CD4-positive, CD25-positive, alpha-beta regulatory T cell (primary cell): Measurements from ENCODE around the gene RUNX2. TPM values are rescaled to one million over a fixed set of nuclear protein-coding genes. Genes with fewer than 3 reads are reported as not detected.

Source experiments
- ATAC-seq, 2 donors: fragments of 150-1000 bp; cut with Tn5 transposase; one replicate each; pipeline ENCODE4 v1.10.0; 2021; ENCODE audit warnings: low read depth in 2 of 2, moderate number of reproducible peaks in 2 of 2, moderate library complexity in 1 of 2
- DNase-seq, 3 donors: peaks; one replicate each; pipeline versions ENCODE4 v3.0.0 to v3.0.0-alpha.2; 2012 to 2022; ENCODE audit warnings: mixed read lengths in 1 of 3
- H3K27ac ChIP-seq: one replicate; pipeline ENCODE4 v1.7.0; 2013; ENCODE audit warnings: mild to moderate bottlenecking, low read length; ENCODE audit not compliant: insufficient read depth, poor library complexity, severe bottlenecking
- H3K27me3 ChIP-seq: one replicate; pipeline ENCODE4 v1.7.0; 2013; ENCODE audit warnings: low read length; ENCODE audit not compliant: control insufficient read depth, insufficient read depth
- H3K36me3 ChIP-seq: one replicate; pipeline ENCODE4 v1.7.0; 2013; ENCODE audit warnings: mild to moderate bottlenecking, low read length, moderate library complexity; ENCODE audit not compliant: control insufficient read depth, insufficient read depth
- H3K4me1 ChIP-seq: 2 replicates; pipeline ENCODE4 v1.7.0; 2013; ENCODE audit warnings: mild to moderate bottlenecking, low read length; ENCODE audit not compliant: insufficient read depth, control insufficient read depth, poor library complexity, severe bottlenecking
- H3K4me3 ChIP-seq: one replicate; pipeline ENCODE4 v1.7.0; 2013; ENCODE audit warnings: low read depth, mild to moderate bottlenecking, low read length, moderate library complexity
- H3K9me3 ChIP-seq, 2 experiments: 1 replicate in 1 of 2; 2 replicates in 1 of 2; pipeline ENCODE4 v1.7.0; 2013; ENCODE audit warnings: low read length in 2 of 2, mild to moderate bottlenecking in 1 of 2, moderate library complexity in 1 of 2; ENCODE audit not compliant: control insufficient read depth in 2 of 2
- H3K27ac Mint-ChIP-seq, 3 donors: one replicate each; pipeline ENCODE4 v1.8.0; 2020 to 2022; ENCODE audit warnings: mild to moderate bottlenecking in 3 of 3, mixed read lengths in 3 of 3, moderate library complexity in 2 of 3
- H3K27me3 Mint-ChIP-seq: one replicate; pipeline ENCODE4 v1.8.0; 2022; ENCODE audit warnings: mild to moderate bottlenecking, mixed read lengths
- H3K36me3 Mint-ChIP-seq: one replicate; pipeline ENCODE4 v1.8.0; 2020; ENCODE audit warnings: mixed read lengths
- H3K4me1 Mint-ChIP-seq, 4 donors: one replicate each; pipeline ENCODE4 v1.8.0; 2020 to 2022; ENCODE audit warnings: mixed read lengths in 4 of 4, mild to moderate bottlenecking in 1 of 4
- H3K4me3 Mint-ChIP-seq, 4 donors: one replicate each; pipeline ENCODE4 v1.8.0; 2020 to 2022; ENCODE audit warnings: mild to moderate bottlenecking in 4 of 4, mixed read lengths in 4 of 4, moderate library complexity in 3 of 4
- H3K9me3 Mint-ChIP-seq, 7 donors: one replicate each; pipeline ENCODE4 v1.8.0; 2020 to 2022; ENCODE audit warnings: mixed read lengths in 7 of 7, mild to moderate bottlenecking in 3 of 7, moderate library complexity in 2 of 7
- polyA plus RNA-seq, 4 donors: library from polyadenylated mRNA; unstranded; fragments of 300-500 nt; fragmentation: Illumina TruSeq; gene quantifications; one replicate each; pipeline ENCODE4 v1.2.3, GENCODE V29; 2021
- total RNA-seq: library from RNA; stranded (reverse); gene quantifications from one replicate; pipeline ENCODE4 v1.2.3, GENCODE V29; 2022

RUNX2 gene
- total and polyA plus RNA-seq, 5 donors from 2014 or later, result 5.3 to 30.0 (median 5.5) TPM

- ATAC-seq (no peak), DNase-seq (no peak)
- H3K36me3 Mint-ChIP-seq, result no peaks in the 10 kb centered on the region
- Histone ChIP-seq H3K9me3 (no peaks in the 10 kb centered on the region), H3K4me1 (peaks cover 5% of the 10 kb centered on the region), H3K27ac (no peak overlapping the region), H3K36me3 (no peaks in the 10 kb centered on the region), H3K27me3 (peaks cover 2% of the 10 kb centered on the region), H3K4me3 (no peak overlapping the region)
- peaks cover 0 to 1% (median 0%) of the 10 kb centered on the region in 7 donors for H3K9me3 Mint-ChIP-seq
- peak overlapping the region in 1 of 3 donors; percentile 56 for H3K27ac Mint-ChIP-seq
- H3K4me3 Mint-ChIP-seq, result no peak overlapping the region
- peaks cover 0 to 20% (median 12%) of the 10 kb centered on the region in 4 donors for H3K4me1 Mint-ChIP-seq
- H3K27me3 Mint-ChIP-seq, result peaks cover 9% of the 10 kb centered on the region
Observed at GRCh38 chr6:45650524-45651135, 322.5 kb downstream of the RUNX2 start.

- Mint-ChIP-seq H3K27me3 (peaks cover 9% of the 10 kb centered on the region), H3K4me1 (peaks cover 0 to 20% (median 12%) of the 10 kb centered on the region in 4 donors), H3K9me3 (peaks cover 0 to 1% (median 0%) of the 10 kb centered on the region in 7 donors), H3K27ac (peak overlapping the region in 1 of 3 donors; percentile 56), H3K4me3 (no peak overlapping the region), H3K36me3 (no peaks in the 10 kb centered on the region)
- DNase-seq (no peak), ATAC-seq (no peak)
- H3K9me3 ChIP-seq, result no peaks in the 10 kb centered on the region
- no peaks in the 10 kb centered on the region for H3K36me3 ChIP-seq
- H3K27ac ChIP-seq, result no peak overlapping the region
- H3K4me1 ChIP-seq, result peaks cover 5% of the 10 kb centered on the region
- no peak overlapping the region for H3K4me3 ChIP-seq
- H3K27me3 ChIP-seq, result peaks cover 2% of the 10 kb centered on the region
Observed at GRCh38 chr6:45651301-45651700, 323.2 kb downstream of the RUNX2 start.

GRCh38 chr6:45652416-45652815 lies 324.3 kb downstream of the RUNX2 start:
- Histone ChIP-seq H3K4me3 (no peak overlapping the region), H3K27me3 (peaks cover 2% of the 10 kb centered on the region), H3K36me3 (no peaks in the 10 kb centered on the region), H3K4me1 (peaks cover 5% of the 10 kb centered on the region), H3K27ac (no peak overlapping the region), H3K9me3 (no peaks in the 10 kb centered on the region)
- Mint-ChIP-seq H3K27ac (no peak overlapping the region), H3K4me1 (peaks cover 0 to 18% (median 7%) of the 10 kb centered on the region in 4 donors), H3K9me3 (peaks cover 0 to 2% (median 0%) of the 10 kb centered on the region in 7 donors), H3K4me3 (no peak overlapping the region), H3K36me3 (peaks cover 3% of the 10 kb centered on the region), H3K27me3 (peaks cover 9% of the 10 kb centered on the region)
- no peak for DNase-seq
- no peak for ATAC-seq

GRCh38 chr6:45653117-45653883 lies 325.2 kb downstream of the RUNX2 start:
- Histone ChIP-seq H3K4me3 (no peak overlapping the region), H3K9me3 (no peaks in the 10 kb centered on the region), H3K36me3 (no peaks in the 10 kb centered on the region), H3K27me3 (peaks cover 2% of the 10 kb centered on the region), H3K4me1 (no peaks in the 10 kb centered on the region), H3K27ac (no peak overlapping the region)
- peaks cover 0 to 2% (median 0%) of the 10 kb centered on the region in 7 donors for H3K9me3 Mint-ChIP-seq
- no peak for DNase-seq
- peak overlapping the region in 2 of 3 donors; percentile 9 to 27 for H3K27ac Mint-ChIP-seq
- H3K27me3 Mint-ChIP-seq, result peaks cover 9% of the 10 kb centered on the region
- peaks cover 0 to 10% (median 5%) of the 10 kb centered on the region in 4 donors for H3K4me1 Mint-ChIP-seq
- H3K36me3 Mint-ChIP-seq, result peaks cover 4% of the 10 kb centered on the region
- no peak for ATAC-seq
- no peak overlapping the region for H3K4me3 Mint-ChIP-seq

GRCh38 chr6:45654673-45655072 lies 326.5 kb downstream of the RUNX2 start:
- Histone ChIP-seq H3K27me3 (peaks cover 2% of the 10 kb centered on the region), H3K4me3 (no peak overlapping the region), H3K27ac (no peak overlapping the region), H3K9me3 (no peaks in the 10 kb centered on the region), H3K4me1 (no peaks in the 10 kb centered on the region), H3K36me3 (no peaks in the 10 kb centered on the region)
- Mint-ChIP-seq H3K4me3 (no peak overlapping the region), H3K9me3 (peaks cover 0 to 2% (median 0%) of the 10 kb centered on the region in 7 donors), H3K36me3 (peaks cover 4% of the 10 kb centered on the region), H3K27ac (no peak overlapping the region), H3K4me1 (peaks cover 0 to 16% (median 11%) of the 10 kb centered on the region in 4 donors), H3K27me3 (peaks cover 12% of the 10 kb centered on the region)
- DNase-seq (no peak), ATAC-seq (no peak)

- H3K36me3 Mint-ChIP-seq, result peaks cover 4% of the 10 kb centered on the region
- no peak for DNase-seq
- ATAC-seq, result no peak
- Histone ChIP-seq H3K4me3 (no peak overlapping the region), H3K9me3 (no peaks in the 10 kb centered on the region), H3K4me1 (no peaks in the 10 kb centered on the region), H3K27me3 (peaks cover 2% of the 10 kb centered on the region), H3K36me3 (no peaks in the 10 kb centered on the region), H3K27ac (no peak overlapping the region)
- no peak overlapping the region for H3K4me3 Mint-ChIP-seq
- H3K4me1 Mint-ChIP-seq, result peaks cover 0 to 14% (median 9%) of the 10 kb centered on the region in 4 donors
- peaks cover 0 to 2% (median 0%) of the 10 kb centered on the region in 7 donors for H3K9me3 Mint-ChIP-seq
- H3K27me3 Mint-ChIP-seq, result peaks cover 15% of the 10 kb centered on the region
- H3K27ac Mint-ChIP-seq, result peak overlapping the region in 1 of 3 donors; percentile 18
Observed at GRCh38 chr6:45655745-45656476, 327.8 kb downstream of the RUNX2 start.

GRCh38 chr6:45657226-45657625 lies 329.1 kb downstream of the RUNX2 start:
- Mint-ChIP-seq H3K9me3 (peaks cover 0 to 2% (median 0%) of the 10 kb centered on the region in 7 donors), H3K27ac (no peak overlapping the region), H3K4me3 (no peak overlapping the region), H3K27me3 (peaks cover 27% of the 10 kb centered on the region), H3K4me1 (peaks cover 0 to 14% (median 9%) of the 10 kb centered on the region in 4 donors), H3K36me3 (peaks cover 4% of the 10 kb centered on the region)
- no peak overlapping the region for H3K27ac ChIP-seq
- no peaks in the 10 kb centered on the region for H3K36me3 ChIP-seq
- no peaks in the 10 kb centered on the region for H3K4me1 ChIP-seq
- no peaks in the 10 kb centered on the region for H3K9me3 ChIP-seq
- DNase-seq (no peak), ATAC-seq (no peak)
- H3K27me3 ChIP-seq, result peaks cover 2% of the 10 kb centered on the region
- no peak overlapping the region for H3K4me3 ChIP-seq
